GM21447 (cell line): ENCODE results near the gene ANKRD63.
A peak's percentile ranks its signal among the peaks of the same experiment; 100 is the strongest.

Experiments
- ATAC-seq: cut with Tn5 transposase; IDR thresholded peaks from one replicate; pipeline ENCODE4 v1.9.1; 2021; ENCODE audit not compliant: unreplicated experiment

ANKRD63 gene

GRCh38 chr15:40282869-40283614 lies at the start of gene ANKRD63:
Gene ANKRD63 (minus strand): TSS chr15:40283064. CDS start chr15:40282586, 478 bp downstream.
- ATAC-seq = no peak

GRCh38 chr15:40332113-40332781 lies 49.4 kb upstream of the ANKRD63 start:
- no peak for ATAC-seq

- no peak for ATAC-seq
Measured at GRCh38 chr15:40331637-40332036, 48.8 kb upstream of the ANKRD63 start.

- no peak for ATAC-seq
Measured at GRCh38 chr15:40331026-40331425, 48.2 kb upstream of the ANKRD63 start.

GRCh38 chr15:40330368-40330836 lies 47.5 kb upstream of the ANKRD63 start:
- no peak for ATAC-seq

GRCh38 chr15:40329804-40330203 lies 46.9 kb upstream of the ANKRD63 start:
- ATAC-seq = no peak

GRCh38 chr15:40328751-40329150 lies 45.9 kb upstream of the ANKRD63 start:
- ATAC-seq = no peak

GRCh38 chr15:40328176-40328575 lies 45.3 kb upstream of the ANKRD63 start:
- no peak for ATAC-seq

GRCh38 chr15:40327457-40327856 lies 44.6 kb upstream of the ANKRD63 start:
- ATAC-seq = no peak

GRCh38 chr15:40325700-40326099 lies 42.8 kb upstream of the ANKRD63 start:
- no peak for ATAC-seq

- no peak for ATAC-seq
Measured at GRCh38 chr15:40325188-40325587, 42.3 kb upstream of the ANKRD63 start.

GRCh38 chr15:40323953-40324937 lies 41.4 kb upstream of the ANKRD63 start:
- peak; percentile 2 for ATAC-seq

- peak; percentile 80 for ATAC-seq
Measured at GRCh38 chr15:40323239-40323952, 40.5 kb upstream of the ANKRD63 start, which contains the start of gene INAFM2. Gene INAFM2 (plus strand): TSS chr15:40323692. CDS start chr15:40324056, 364 bp downstream.

- no peak for ATAC-seq
Measured at GRCh38 chr15:40322531-40323238, 39.8 kb upstream of the ANKRD63 start.

- no peak for ATAC-seq
Measured at GRCh38 chr15:40320931-40321371, 38.1 kb upstream of the ANKRD63 start.

- no peak for ATAC-seq
Measured at GRCh38 chr15:40320409-40320808, 37.5 kb upstream of the ANKRD63 start.

GRCh38 chr15:40317580-40317979 lies 34.7 kb upstream of the ANKRD63 start:
- ATAC-seq = no peak

GRCh38 chr15:40316931-40317330 lies 34.1 kb upstream of the ANKRD63 start:
- ATAC-seq = no peak

- no peak for ATAC-seq
Measured at GRCh38 chr15:40314723-40315276, 31.9 kb upstream of the ANKRD63 start.
